Neural cell (in vitro differentiated cells): ENCODE results near the gene TEDC1. TPM values are rescaled to one million over a fixed set of nuclear protein-coding genes. Genes with fewer than 3 reads are reported as not detected.

Experiments used
- H2AFZ ChIP-seq: fragments of 200-600, 300-800 bp; sonication (generic), shearing (Covaris generic); 2 replicates; pipeline ENCODE4 v1.6.0; 2014; ENCODE audit warnings: low read depth, mild to moderate bottlenecking, antibody characterized with exemption, low read length, moderate library complexity
- H3F3A ChIP-seq: fragments of 200-600 bp; shearing (Covaris generic); 2 replicates; pipeline ENCODE4 v1.6.1; 2016; ENCODE audit warnings: mild to moderate bottlenecking, moderate library complexity, mixed read lengths, antibody characterized with exemption, low read length; ENCODE audit not compliant: insufficient read depth, poor library complexity, severe bottlenecking
- H3K27ac ChIP-seq: fragments of 200-600, 300-800 bp; sonication (generic), shearing (Covaris generic); 2 replicates; pipeline ENCODE4 v1.5.1; 2014; ENCODE audit warnings: mild to moderate bottlenecking, low read length, moderate library complexity
- H3K27me3 ChIP-seq: fragments of 300-800, 200-600 bp; sonication (generic), shearing (Covaris generic); 2 replicates; pipeline ENCODE4 v1.6.0; 2014; ENCODE audit warnings: mild to moderate bottlenecking, low read depth, low read length, moderate library complexity; ENCODE audit not compliant: insufficient read depth
- H3K36me3 ChIP-seq: fragments of 300-800, 200-600 bp; sonication (generic), shearing (Covaris generic); 2 replicates; pipeline ENCODE4 v1.5.1; 2014; ENCODE audit warnings: mild to moderate bottlenecking, antibody characterized with exemption, low read length, moderate library complexity; ENCODE audit not compliant: insufficient read depth
- H3K4me2 ChIP-seq: fragments of 300-800, 200-600 bp; sonication (generic), shearing (Covaris generic); 2 replicates; pipeline ENCODE4 v1.6.0; 2014; ENCODE audit warnings: mild to moderate bottlenecking, low read length
- H3K4me3 ChIP-seq: fragments of 300-800, 200-600 bp; sonication (generic), shearing (Covaris generic); 2 replicates; pipeline ENCODE4 v1.5.1; 2014; ENCODE audit warnings: mild to moderate bottlenecking, low read length, moderate library complexity
- H3K79me2 ChIP-seq: fragments of 200-600 bp; shearing (Covaris generic); replicated peaks from 2 replicates; pipeline ENCODE4 v1.6.0; 2014; ENCODE audit warnings: mild to moderate bottlenecking, low read length, moderate library complexity; ENCODE audit not compliant: insufficient read depth
- H3K9ac ChIP-seq: fragments of 300-800, 200-600 bp; sonication (generic), shearing (Covaris generic); 2 replicates; pipeline ENCODE4 v1.6.1; 2016; ENCODE audit warnings: mild to moderate bottlenecking, low read length, mixed read lengths
- H3K9me2 ChIP-seq: fragments of 200-600 bp; shearing (Covaris generic); 2 replicates; pipeline ENCODE4 v1.6.1; 2016; ENCODE audit warnings: mild to moderate bottlenecking, low read length, mixed read lengths; ENCODE audit not compliant: insufficient read depth
- H3K9me3 ChIP-seq: fragments of 200-600, 300-800 bp; sonication (generic), shearing (Covaris generic); 2 replicates; pipeline ENCODE4 v1.6.1; 2016; ENCODE audit warnings: mild to moderate bottlenecking, mixed run types, low read length, moderate library complexity, mixed read lengths
- H4K20me1 ChIP-seq: fragments of 200-600 bp; shearing (Covaris generic); 2 replicates; pipeline ENCODE4 v1.6.1; 2016; ENCODE audit warnings: mild to moderate bottlenecking, mixed run types; ENCODE audit not compliant: insufficient read depth
- CTCF ChIP-seq: fragments of 450-650 bp; IDR thresholded peaks from 2 replicates; pipeline ENCODE4 v1.5.1; 2014; ENCODE audit warnings: antibody characterized with exemption, mild to moderate bottlenecking, moderate library complexity; ENCODE audit not compliant: poor library complexity, severe bottlenecking
- EP300 ChIP-seq: fragments of 450-650 bp; conservative IDR thresholded peaks from 2 replicates; pipeline ENCODE4 v1.6.1; 2014; ENCODE audit warnings: antibody characterized with exemption, mild to moderate bottlenecking, moderate library complexity; ENCODE audit not compliant: poor library complexity, severe bottlenecking
- EZH2 ChIP-seq: fragments of 200-600, 300-800 bp; shearing (Covaris generic), sonication (generic); IDR thresholded peaks from 2 replicates; pipeline ENCODE4 v1.6.1; 2014; ENCODE audit warnings: antibody characterized with exemption, low read length, borderline replicate concordance, mild to moderate bottlenecking; ENCODE audit not compliant: insufficient read depth, poor library complexity, severe bottlenecking
- MXI1 ChIP-seq: fragments of 450-650 bp; conservative IDR thresholded peaks from 2 replicates; pipeline ENCODE4 v1.6.1; 2014; ENCODE audit warnings: antibody characterized with exemption, mild to moderate bottlenecking; ENCODE audit not compliant: poor library complexity, severe bottlenecking
- POLR2AphosphoS5 ChIP-seq: IDR thresholded peaks from 2 replicates; pipeline ENCODE4 v1.6.1; 2012
- RAD21 ChIP-seq: fragments of 450-650 bp; conservative IDR thresholded peaks from 2 replicates; pipeline ENCODE4 v1.6.1; 2014; ENCODE audit warnings: antibody characterized with exemption, mild to moderate bottlenecking, moderate library complexity
- REST ChIP-seq: IDR thresholded peaks from 2 replicates; pipeline ENCODE4 v1.6.1; 2012; ENCODE audit warnings: borderline replicate concordance
- SMC3 ChIP-seq: fragments of 450-650 bp; conservative IDR thresholded peaks from 2 replicates; pipeline ENCODE4 v1.6.1; 2014; ENCODE audit warnings: antibody characterized with exemption, mild to moderate bottlenecking, moderate library complexity; ENCODE audit not compliant: poor library complexity
- TAF1 ChIP-seq: IDR thresholded peaks from 2 replicates; pipeline ENCODE4 v1.6.1; 2012; ENCODE audit warnings: low read depth
- polyA plus RNA-seq: library from polyadenylated mRNA; depleted of rRNA; stranded (reverse); fragments of >200 nt; gene quantifications from 2 replicates; pipeline ENCODE4 v1.2.3, GENCODE V29; 2014

TEDC1 gene
- polyA plus RNA-seq, 1 donor from 2014 or later = 18.9 TPM

GRCh38 chr14:105538481-105539049, 47.5 kb downstream of the TEDC1 start:
- H3K9ac ChIP-seq = no peak overlapping the region
- H4K20me1 ChIP-seq = no peaks in the 10 kb centered on the region
- H3K4me2 ChIP-seq = no peak overlapping the region
- H3K9me3 ChIP-seq = no peaks in the 10 kb centered on the region
- no peaks in the 10 kb centered on the region for H3K9me2 ChIP-seq
- H3K36me3 ChIP-seq = no peaks in the 10 kb centered on the region
- no peak for TF ChIP-seq MXI1
- no peak for TF ChIP-seq POLR2AphosphoS5
- no peak for TF ChIP-seq SMC3
- no peak for TF ChIP-seq TAF1
- TF ChIP-seq EZH2 = no peak
- no peak for TF ChIP-seq REST
- TF ChIP-seq RAD21 = no peak
- no peak for TF ChIP-seq EP300
- no peak for TF ChIP-seq CTCF
- no peaks in the 10 kb centered on the region for H3K27me3 ChIP-seq
- no peak overlapping the region for H3K4me3 ChIP-seq
- no peak overlapping the region for H3K27ac ChIP-seq
- no peaks in the 10 kb centered on the region for H3K79me2 ChIP-seq
- no peak overlapping the region for H2AFZ ChIP-seq
- no peaks in the 10 kb centered on the region for H3F3A ChIP-seq

- Histone ChIP-seq H3K9me2 (no peaks in the 10 kb centered on the region), H3K36me3 (no peaks in the 10 kb centered on the region), H3K9me3 (no peaks in the 10 kb centered on the region), H3K27me3 (no peaks in the 10 kb centered on the region), H3K9ac (no peak overlapping the region), H3F3A (no peaks in the 10 kb centered on the region), H3K4me2 (no peak overlapping the region), H2AFZ (no peak overlapping the region), H3K4me3 (no peak overlapping the region), H4K20me1 (no peaks in the 10 kb centered on the region), H3K27ac (no peak overlapping the region), H3K79me2 (no peaks in the 10 kb centered on the region)
- TF ChIP-seq CTCF = no peak
- TF ChIP-seq RAD21 = no peak
- no peak for TF ChIP-seq MXI1
- TF ChIP-seq EP300 = no peak
- no peak for TF ChIP-seq SMC3
- TF ChIP-seq EZH2 = no peak
- TF ChIP-seq POLR2AphosphoS5 = no peak
- no peak for TF ChIP-seq REST
- TF ChIP-seq TAF1 = no peak
Measured at GRCh38 chr14:105540811-105541210, 49.8 kb downstream of the TEDC1 start.
